Endothelial cell of umbilical vein (primary cell): Measurements from ENCODE around the gene PTDSS2. TPM values are rescaled to one million over a fixed set of nuclear protein-coding genes. Genes with fewer than 3 reads are reported as not detected.

Source experiments
- BruUV-seq: library from RNA; stranded (reverse); fragments of 400-500 nt; replicated peaks from 2 replicates; lab custom pipeline; 2021; lab: Mats Ljungman, UMichigan
- CTCF ChIA-PET: fragments of 300-600, 350-600 bp; sonication (Branson Sonifier 250); formaldehyde crosslinking; loops from one replicate; lab custom pipeline; 2021; ENCODE audit warnings: antibody characterized with exemption, inconsistent platforms; lab: Charles Lee
- POLR2A ChIA-PET: fragments of 300-600, 350-600 bp; sonication (Branson Sonifier 250); formaldehyde crosslinking; loops from one replicate; lab custom pipeline; 2021; ENCODE audit warnings: antibody characterized with exemption, inconsistent platforms; lab: Charles Lee
- DNase-seq: peaks from one replicate; pipeline ENCODE4 v3.0.0-alpha.2; 2011; ENCODE audit warnings: low read depth, low spot score
- FAIRE-seq: peaks from 2 replicates; lab custom pipeline; 2011; peaks lifted over from hg19 to GRCh38; lab: Jason Lieb, UNC
- H2AFZ ChIP-seq: 2 replicates; pipeline ENCODE4 v1.6.0; 2012; ENCODE audit warnings: low read depth, low read length, control low read depth, inconsistent platforms
- H3K27ac ChIP-seq: 2 replicates; pipeline ENCODE4 v1.5.1; 2011; ENCODE audit warnings: low read depth, mild to moderate bottlenecking, control low read depth, low read length, moderate library complexity; ENCODE audit not compliant: insufficient read depth
- H3K27me3 ChIP-seq, 2 experiments: 2 replicates each; pipeline versions ENCODE4 v1.6.0 to v1.6.1; 2011; ENCODE audit warnings: low read length in 2 of 2, mixed read lengths in 1 of 2; ENCODE audit not compliant: control insufficient read depth in 2 of 2, insufficient read depth in 2 of 2
- H3K36me3 ChIP-seq, 2 experiments: 2 replicates in 1 of 2; 3 replicates in 1 of 2; pipeline ENCODE4 v1.5.1; 2011; ENCODE audit warnings: low read length in 2 of 2, mild to moderate bottlenecking in 1 of 2, moderate library complexity in 1 of 2; ENCODE audit not compliant: control insufficient read depth in 2 of 2, insufficient read depth in 2 of 2; ENCODE audit errors: extremely low read depth in 1 of 2
- H3K4me1 ChIP-seq: 3 replicates; pipeline ENCODE4 v1.5.1; 2011; ENCODE audit warnings: mild to moderate bottlenecking, low read length; ENCODE audit not compliant: control insufficient read depth, insufficient read depth; ENCODE audit errors: extremely low read depth
- H3K4me2 ChIP-seq: 2 replicates; pipeline ENCODE4 v1.6.1; 2011; ENCODE audit warnings: low read length, control low read depth, mixed read lengths; ENCODE audit not compliant: insufficient read depth
- H3K4me3 ChIP-seq, 3 experiments: fragments of 200-600 bp in 1 of 3; sonication (generic), shearing (Covaris generic) in 1 of 3; replicated peaks in 1 of 3; 2 replicates each; pipeline ENCODE4 v1.5.1; 2011 to 2016; ENCODE audit warnings: control low read depth in 3 of 3, low read length in 3 of 3, mild to moderate bottlenecking in 2 of 3, inconsistent platforms in 1 of 3, low read depth in 1 of 3, moderate library complexity in 1 of 3; ENCODE audit not compliant: insufficient read depth in 1 of 3
- H3K79me2 ChIP-seq: 2 replicates; pipeline ENCODE4 v1.6.0; 2012; ENCODE audit warnings: low read length, inconsistent platforms; ENCODE audit not compliant: control insufficient read depth, insufficient read depth
- H3K9ac ChIP-seq: replicated peaks from 2 replicates; pipeline ENCODE3; 2011; ENCODE audit warnings: low read length, control low read depth; ENCODE audit not compliant: insufficient read depth; ENCODE audit errors: extremely low read depth
- H3K9me1 ChIP-seq: replicated peaks from 3 replicates; pipeline ENCODE4 v1.6.0; 2011; ENCODE audit warnings: mild to moderate bottlenecking, low read length; ENCODE audit not compliant: control insufficient read depth, insufficient read depth; ENCODE audit errors: extremely low read depth
- H3K9me3 ChIP-seq: replicated peaks from 2 replicates; pipeline ENCODE4 v1.5.1; 2012; ENCODE audit warnings: low read length, inconsistent platforms; ENCODE audit not compliant: control insufficient read depth, insufficient read depth
- H4K20me1 ChIP-seq: replicated peaks from 2 replicates; pipeline ENCODE3; 2011; ENCODE audit warnings: mild to moderate bottlenecking, low read length; ENCODE audit not compliant: control insufficient read depth, insufficient read depth; ENCODE audit errors: extremely low read depth
- EZH2 ChIP-seq: IDR thresholded peaks from 2 replicates; pipeline ENCODE4 v1.6.1; 2012; ENCODE audit warnings: borderline replicate concordance, low read depth, mild to moderate bottlenecking, moderate library complexity, low read length, inconsistent platforms; ENCODE audit not compliant: severe bottlenecking
- FOS ChIP-seq: IDR thresholded peaks from 2 replicates; pipeline ENCODE4 v1.6.1; 2011; ENCODE audit warnings: mild to moderate bottlenecking, low read length, moderate library complexity, borderline replicate concordance; ENCODE audit not compliant: insufficient read depth
- GATA2 ChIP-seq: IDR thresholded peaks from 2 replicates; pipeline ENCODE4 v1.7.0; 2011; ENCODE audit warnings: low read depth, mild to moderate bottlenecking, moderate library complexity, mixed read lengths, low read length; ENCODE audit not compliant: insufficient read length, insufficient read depth
- JUN ChIP-seq: IDR thresholded peaks from 2 replicates; pipeline ENCODE4 v1.6.1; 2011; ENCODE audit warnings: borderline replicate concordance, low read depth; ENCODE audit not compliant: insufficient read length, insufficient read depth
- MYC ChIP-seq: IDR thresholded peaks from one replicate; pipeline ENCODE4 v1.6.1; 2011; ENCODE audit warnings: mild to moderate bottlenecking, low read depth, low read length
- POLR2A ChIP-seq: IDR thresholded peaks from 2 replicates; pipeline ENCODE4 v1.6.1; 2012; ENCODE audit warnings: low read depth, mild to moderate bottlenecking, control low read depth, low read length
- POLR2AphosphoS5 ChIP-seq: IDR thresholded peaks from 2 replicates; pipeline ENCODE4 v1.6.1; 2012; ENCODE audit warnings: low read depth, mild to moderate bottlenecking, control low read depth, low read length, moderate library complexity; ENCODE audit not compliant: insufficient read depth
- dilution Hi-C: fragments of 300-500 bp; cut with MboI; formaldehyde crosslinking; loops from one replicate; pipeline ENCODE4 v1.15.0; 2019; ENCODE audit warnings: low sequenced_read_pairs; ENCODE audit not compliant: extremely low pct_ligation_motif_present
- intact Hi-C: fragments of 100-400 bp; cut with micrococcal nuclease; formaldehyde crosslinking; loops from one replicate; pipeline ENCODE4 v1.10.0; 2022
- polyA plus RNA-seq, 4 experiments: library from polyadenylated mRNA; depleted of rRNA in 3 of 4; stranded (reverse) in 3 of 4; unstranded in 1 of 4; fragments of >200 nt; gene quantifications; 2 replicates each; pipeline versions ENCODE4 v1.2.1 to v1.2.3, GENCODE V29; 2011 to 2012; ENCODE audit warnings: missing spikeins in 1 of 4
- total RNA-seq: library from RNA; stranded (reverse); gene quantifications from 2 replicates; pipeline ENCODE4 v1.2.3, GENCODE V29; 2021
- TF ChIP-seq, protein P1 (sequence below), 2 donors: IDR thresholded peaks; 1 replicate in 1 of 2; 2 replicates in 1 of 2; pipeline ENCODE4 v1.5.1; 2011; ENCODE audit warnings: low read length in 2 of 2, mild to moderate bottlenecking in 2 of 2, moderate library complexity in 2 of 2, control low read depth in 1 of 2, inconsistent platforms in 1 of 2, low read depth in 1 of 2; ENCODE audit not compliant: insufficient read depth in 1 of 2; ENCODE audit errors: extremely low read depth in 1 of 2

PTDSS2 gene
- total and polyA plus RNA-seq, 2 donors (not counting 3 experiments of a cell fraction or from before 2014, with no cell fraction given) = 41.4 to 46.8 TPM

DNA sequence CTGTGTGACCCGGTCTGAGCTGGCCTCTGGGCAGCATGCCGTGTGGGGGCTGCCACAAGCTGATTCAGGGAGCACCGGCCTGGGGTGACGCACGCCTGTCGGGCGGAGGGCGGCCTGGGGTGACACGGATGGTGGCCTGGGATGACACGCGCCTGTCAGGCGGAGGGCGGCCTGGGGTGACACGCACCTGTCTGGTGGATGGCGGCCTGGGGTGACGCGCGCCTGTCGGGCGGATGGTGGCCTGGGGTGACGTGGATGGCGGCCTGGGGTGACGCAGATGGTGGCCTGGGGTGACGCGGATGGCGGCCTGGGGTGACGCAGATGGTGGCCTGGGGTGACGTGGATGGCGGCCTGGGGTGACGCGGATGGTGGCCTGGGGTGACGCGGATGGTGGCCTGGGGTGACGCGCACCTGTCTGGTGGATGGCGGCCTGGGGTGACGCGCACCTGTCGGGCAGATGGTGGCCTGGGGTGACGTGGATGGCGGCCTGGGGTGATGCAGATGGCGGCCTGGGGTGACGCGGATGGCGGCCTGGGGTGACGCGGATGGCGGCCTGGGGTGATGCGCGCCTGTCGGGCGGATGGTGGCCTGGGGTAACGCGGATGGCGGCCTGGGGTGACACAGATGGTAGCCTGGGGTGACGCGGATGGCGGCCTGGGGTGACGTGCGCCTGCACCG, 21.5 kb downstream of the PTDSS2 start:
- no peaks in the 10 kb centered on the region for H3K36me3 ChIP-seq
- H3K9me1 ChIP-seq = no peaks in the 10 kb centered on the region
- no peak overlapping the region for H3K4me2 ChIP-seq
- intact Hi-C loops (no loop called here), dilution Hi-C loops (no loop called here)
- no peak overlapping the region for H2AFZ ChIP-seq
- DNase-seq (no peak), FAIRE-seq (no peak)
- ChIA-PET CTCF (no interaction called here), POLR2A (no interaction called here)
- peaks cover 10% of the 10 kb centered on the region for H3K4me1 ChIP-seq
- H3K9me3 ChIP-seq = no peaks in the 10 kb centered on the region
- TF ChIP-seq EZH2 (no peak), FOS (no peak), JUN (no peak), POLR2AphosphoS5 (no peak), POLR2A (no peak), GATA2 (no peak), MYC (no peak)
- TF ChIP-seq, protein P1, sequence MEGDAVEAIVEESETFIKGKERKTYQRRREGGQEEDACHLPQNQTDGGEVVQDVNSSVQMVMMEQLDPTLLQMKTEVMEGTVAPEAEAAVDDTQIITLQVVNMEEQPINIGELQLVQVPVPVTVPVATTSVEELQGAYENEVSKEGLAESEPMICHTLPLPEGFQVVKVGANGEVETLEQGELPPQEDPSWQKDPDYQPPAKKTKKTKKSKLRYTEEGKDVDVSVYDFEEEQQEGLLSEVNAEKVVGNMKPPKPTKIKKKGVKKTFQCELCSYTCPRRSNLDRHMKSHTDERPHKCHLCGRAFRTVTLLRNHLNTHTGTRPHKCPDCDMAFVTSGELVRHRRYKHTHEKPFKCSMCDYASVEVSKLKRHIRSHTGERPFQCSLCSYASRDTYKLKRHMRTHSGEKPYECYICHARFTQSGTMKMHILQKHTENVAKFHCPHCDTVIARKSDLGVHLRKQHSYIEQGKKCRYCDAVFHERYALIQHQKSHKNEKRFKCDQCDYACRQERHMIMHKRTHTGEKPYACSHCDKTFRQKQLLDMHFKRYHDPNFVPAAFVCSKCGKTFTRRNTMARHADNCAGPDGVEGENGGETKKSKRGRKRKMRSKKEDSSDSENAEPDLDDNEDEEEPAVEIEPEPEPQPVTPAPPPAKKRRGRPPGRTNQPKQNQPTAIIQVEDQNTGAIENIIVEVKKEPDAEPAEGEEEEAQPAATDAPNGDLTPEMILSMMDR (IDR thresholded peaks at IDR 0.05; ENCODE audit: extremely low read depth in 1 of 2, insufficient read depth in 1 of 2, low read depth in 1 of 2, low read length in 2 of 2) = no peak
- H3K4me3 ChIP-seq = no peak overlapping the region
- H3K27ac ChIP-seq = no peak overlapping the region
- H4K20me1 ChIP-seq = no peaks in the 10 kb centered on the region
- no peaks in the 10 kb centered on the region for H3K27me3 ChIP-seq
- BruUV-seq = no TSS peak
- H3K79me2 ChIP-seq = peaks cover 32% of the 10 kb centered on the region
- H3K9ac ChIP-seq = no peak overlapping the region
